Measurements from ENCODE around the gene PRRX2. TPM values are rescaled to one million over a fixed set of nuclear protein-coding genes. Genes with fewer than 3 reads are reported as not detected.

PRRX2 gene
- total RNA-seq, 1 donor from 2014 or later = 10.1 TPM

DNA sequence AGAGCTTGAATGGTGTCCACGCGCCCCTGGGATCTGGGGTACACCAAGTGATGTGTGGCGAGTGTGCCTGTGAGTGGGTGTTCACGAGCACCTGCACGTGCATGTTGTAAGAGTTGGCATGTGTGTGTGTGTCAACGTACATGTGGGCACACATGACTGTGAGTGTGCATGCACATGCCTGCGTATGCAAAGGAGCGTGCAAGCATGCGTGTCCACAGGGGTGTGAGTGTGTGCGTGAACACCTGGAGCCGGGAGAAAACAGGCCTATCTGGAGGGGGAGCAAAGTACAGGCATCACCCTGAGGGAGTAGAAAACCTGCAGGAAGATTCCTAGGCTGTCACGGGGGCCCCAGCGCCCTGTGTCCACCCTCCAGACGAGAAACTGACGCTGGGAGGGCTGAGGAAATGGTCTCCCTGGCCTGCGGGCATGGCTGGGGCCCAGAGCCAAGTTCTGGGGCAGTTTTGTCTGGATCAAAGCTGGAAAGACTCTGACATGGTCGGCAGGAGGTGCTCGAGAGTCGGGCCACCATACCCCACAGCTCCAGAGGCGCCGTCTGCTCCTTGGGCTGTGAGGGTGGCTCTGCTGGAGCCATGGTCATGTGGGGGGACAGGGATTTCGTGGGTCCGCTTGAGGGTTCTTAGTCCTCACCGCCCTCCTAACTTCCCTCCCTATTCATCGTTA, 55.6 kb downstream of the PRRX2 start:
- no peak for DNase-seq (ENCODE audit: low spot score in 2 of 2, unreplicated experiment in 2 of 2)
- no peak overlapping the region for H3K27ac Mint-ChIP-seq
- H3K4me1 Mint-ChIP-seq = peaks cover 3% of the 10 kb centered on the region
- peaks cover 3% of the 10 kb centered on the region for H3K27me3 Mint-ChIP-seq (ENCODE audit: low read depth)
- TF ChIP-seq, protein P1, sequence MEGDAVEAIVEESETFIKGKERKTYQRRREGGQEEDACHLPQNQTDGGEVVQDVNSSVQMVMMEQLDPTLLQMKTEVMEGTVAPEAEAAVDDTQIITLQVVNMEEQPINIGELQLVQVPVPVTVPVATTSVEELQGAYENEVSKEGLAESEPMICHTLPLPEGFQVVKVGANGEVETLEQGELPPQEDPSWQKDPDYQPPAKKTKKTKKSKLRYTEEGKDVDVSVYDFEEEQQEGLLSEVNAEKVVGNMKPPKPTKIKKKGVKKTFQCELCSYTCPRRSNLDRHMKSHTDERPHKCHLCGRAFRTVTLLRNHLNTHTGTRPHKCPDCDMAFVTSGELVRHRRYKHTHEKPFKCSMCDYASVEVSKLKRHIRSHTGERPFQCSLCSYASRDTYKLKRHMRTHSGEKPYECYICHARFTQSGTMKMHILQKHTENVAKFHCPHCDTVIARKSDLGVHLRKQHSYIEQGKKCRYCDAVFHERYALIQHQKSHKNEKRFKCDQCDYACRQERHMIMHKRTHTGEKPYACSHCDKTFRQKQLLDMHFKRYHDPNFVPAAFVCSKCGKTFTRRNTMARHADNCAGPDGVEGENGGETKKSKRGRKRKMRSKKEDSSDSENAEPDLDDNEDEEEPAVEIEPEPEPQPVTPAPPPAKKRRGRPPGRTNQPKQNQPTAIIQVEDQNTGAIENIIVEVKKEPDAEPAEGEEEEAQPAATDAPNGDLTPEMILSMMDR (IDR thresholded peaks at IDR 0.05; ENCODE audit: unreplicated experiment) = no peak
- no peak overlapping the region for H3K4me3 Mint-ChIP-seq
- no peaks in the 10 kb centered on the region for H3K36me3 Mint-ChIP-seq
- H3K9me3 Mint-ChIP-seq = no peaks in the 10 kb centered on the region

DNA sequence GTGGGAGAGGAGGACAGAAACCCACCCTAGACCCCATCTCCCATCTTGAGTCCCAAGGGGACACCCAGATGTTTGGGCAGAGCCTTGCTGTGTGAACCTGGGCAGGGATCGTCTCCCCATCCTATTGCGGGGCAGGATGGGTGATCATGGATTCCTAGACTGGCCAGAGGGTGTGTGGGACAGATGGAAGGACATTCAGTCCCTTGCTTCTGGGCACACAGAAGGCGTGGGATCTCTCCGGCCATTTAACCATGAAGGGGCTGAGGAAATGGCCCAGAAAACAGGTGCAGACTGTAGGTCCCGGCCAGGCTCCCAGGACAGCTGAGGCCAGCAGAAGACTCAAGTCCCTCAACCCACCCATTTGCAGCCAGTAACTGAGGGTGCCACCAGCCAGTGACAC, 57.5 kb downstream of the PRRX2 start:
- Mint-ChIP-seq H3K4me1 (peaks cover 8% of the 10 kb centered on the region), H3K27me3 (ENCODE audit: low read depth) (peaks cover 3% of the 10 kb centered on the region), H3K9me3 (no peaks in the 10 kb centered on the region), H3K27ac (no peak overlapping the region), H3K4me3 (no peak overlapping the region), H3K36me3 (no peaks in the 10 kb centered on the region)
- TF ChIP-seq, protein P1 (IDR thresholded peaks at IDR 0.05; ENCODE audit: unreplicated experiment) = no peak
- DNase-seq (ENCODE audit: low spot score in 2 of 2, unreplicated experiment in 2 of 2) = no peak

DNA sequence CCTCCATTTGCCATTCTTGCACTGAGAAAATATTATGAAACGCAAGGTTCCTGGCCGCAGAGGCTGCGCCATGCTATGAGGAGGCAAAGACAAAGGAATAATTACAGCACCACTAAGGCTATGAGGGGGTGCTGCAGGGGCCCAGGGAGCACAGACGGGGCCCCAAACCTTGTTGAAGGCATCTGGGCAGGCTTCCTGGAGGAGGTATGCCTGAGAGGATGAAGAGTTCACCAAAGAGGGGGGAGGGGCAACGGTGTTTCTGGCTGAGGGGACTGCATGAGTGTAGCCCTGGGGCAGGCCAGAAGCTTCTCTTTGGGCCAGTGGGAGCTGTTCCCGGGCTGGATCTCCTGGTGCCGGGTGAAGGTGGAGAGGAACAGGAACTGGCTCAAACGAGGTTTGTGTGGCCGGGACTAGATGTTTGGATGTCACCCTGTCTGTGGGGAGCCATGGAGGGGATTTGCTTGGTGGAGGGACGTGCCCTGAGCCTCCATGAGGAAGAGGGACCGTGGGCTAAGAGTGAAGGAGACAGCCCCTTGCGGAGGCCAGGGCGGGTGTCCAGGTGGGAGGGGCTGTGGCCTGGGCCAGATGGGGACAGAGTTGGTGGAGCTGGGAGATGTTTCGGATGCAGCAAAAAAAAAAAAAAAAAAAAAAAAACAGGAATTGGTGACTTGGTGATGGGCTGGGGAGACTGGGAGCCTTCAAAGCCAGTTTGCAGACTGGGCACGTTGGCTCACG, 59.2 kb downstream of the PRRX2 start:
- TF ChIP-seq, protein P1 (IDR thresholded peaks at IDR 0.05; ENCODE audit: unreplicated experiment) = no peak
- Mint-ChIP-seq H3K27me3 (ENCODE audit: low read depth) (peaks cover 2% of the 10 kb centered on the region), H3K9me3 (no peaks in the 10 kb centered on the region), H3K27ac (no peak overlapping the region), H3K36me3 (no peaks in the 10 kb centered on the region), H3K4me3 (no peak overlapping the region), H3K4me1 (peaks cover 8% of the 10 kb centered on the region)
- no peak for DNase-seq (ENCODE audit: low spot score in 2 of 2, unreplicated experiment in 2 of 2)

DNA sequence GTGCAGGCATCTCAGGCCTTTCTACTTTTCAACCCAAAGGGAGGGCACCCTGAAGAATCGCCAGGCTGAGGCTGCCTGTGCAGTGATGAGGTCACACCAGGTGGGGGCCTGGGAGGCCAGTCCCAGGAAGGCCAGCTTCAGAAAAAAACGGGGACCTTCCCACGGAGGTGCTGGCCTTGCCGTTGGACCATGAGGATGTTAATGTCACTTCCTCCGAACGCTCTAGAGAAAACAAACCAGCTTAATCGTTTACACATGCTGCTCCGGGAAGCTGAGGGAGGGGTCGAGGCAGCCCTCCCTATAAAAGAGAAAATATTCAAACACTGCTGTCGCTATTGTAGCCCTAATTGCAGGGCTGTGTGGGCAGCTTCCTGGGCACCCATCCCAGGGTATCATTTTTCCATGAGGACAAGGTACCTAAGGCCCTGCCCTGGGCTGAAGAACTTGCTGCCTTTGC, 60.4 kb downstream of the PRRX2 start:
- Mint-ChIP-seq H3K9me3 (no peaks in the 10 kb centered on the region), H3K27me3 (ENCODE audit: low read depth) (peaks cover 5% of the 10 kb centered on the region), H3K36me3 (no peaks in the 10 kb centered on the region), H3K4me3 (no peak overlapping the region), H3K27ac (peak overlapping the region; percentile 43), H3K4me1 (peaks cover 8% of the 10 kb centered on the region)
- TF ChIP-seq, protein P1 (IDR thresholded peaks at IDR 0.05; ENCODE audit: unreplicated experiment) = no peak
- no peak for DNase-seq (ENCODE audit: low spot score in 2 of 2, unreplicated experiment in 2 of 2)

DNA sequence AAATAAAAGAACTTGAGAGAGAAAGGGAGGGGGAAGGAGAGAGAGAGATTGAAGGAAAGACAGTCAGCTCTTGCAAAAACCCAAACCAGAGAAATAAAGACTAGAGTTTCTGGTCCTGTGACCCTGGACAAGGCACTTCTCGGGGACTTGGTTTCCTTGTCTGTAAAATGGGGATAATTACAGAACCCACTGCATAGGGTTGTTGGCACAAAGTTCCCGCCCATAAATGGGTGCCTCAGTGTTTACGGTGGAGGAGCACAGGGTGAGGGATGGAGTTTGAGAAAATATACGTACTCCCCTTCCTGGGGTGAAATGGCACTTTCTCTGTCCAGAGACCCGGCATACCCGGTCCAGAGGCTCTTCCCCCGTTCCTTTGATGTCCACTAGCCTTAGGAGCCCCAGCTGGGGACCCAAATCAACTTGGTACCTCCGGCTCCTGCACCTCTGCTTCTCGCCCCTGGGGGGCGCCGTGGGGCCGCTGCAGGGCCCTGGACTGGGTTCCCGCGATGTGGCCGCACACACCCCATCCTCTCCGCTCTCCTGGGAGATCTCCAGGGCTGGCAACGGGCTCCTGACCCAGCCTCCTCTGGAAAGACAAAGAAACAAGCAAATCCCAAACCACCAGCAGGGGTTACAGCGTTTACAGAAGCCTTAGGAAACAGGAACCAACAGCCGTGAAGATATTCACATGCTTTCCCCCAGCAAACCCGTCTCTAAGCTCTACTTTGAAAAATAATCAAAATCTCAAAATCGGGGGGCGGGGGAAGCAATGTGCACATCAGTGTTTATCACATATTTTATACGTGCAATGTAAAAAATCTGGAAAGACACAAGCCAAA, 61.1 kb downstream of the PRRX2 start:
- DNase-seq (ENCODE audit: low spot score in 2 of 2, unreplicated experiment in 2 of 2) = peak in 1 of 2 experiments; percentile 78
- no peaks in the 10 kb centered on the region for H3K36me3 Mint-ChIP-seq
- H3K9me3 Mint-ChIP-seq = no peaks in the 10 kb centered on the region
- H3K27ac Mint-ChIP-seq = peak overlapping the region; percentile 59
- peaks cover 8% of the 10 kb centered on the region for H3K4me1 Mint-ChIP-seq
- TF ChIP-seq, protein P1 (IDR thresholded peaks at IDR 0.05; ENCODE audit: unreplicated experiment) = peak; percentile 73
- peaks cover 10% of the 10 kb centered on the region for H3K27me3 Mint-ChIP-seq (ENCODE audit: low read depth)
- no peak overlapping the region for H3K4me3 Mint-ChIP-seq
